Stimulated activated CD8-positive, alpha-beta memory T cell treated with anti-CD3 and anti-CD28 coated beads, Interleukin-4, amount 100 ng/mL, for 24 hours (primary cell): Measurements from ENCODE around the gene LPP.
"Not testable (repeated sequence)": the region's sequence is repeated elsewhere in the genome, so short reads cannot be mapped to it uniquely, and the experiment has no call there.

Experiments
- DNase-seq: peaks from one replicate; pipeline ENCODE4 v3.0.0-alpha.2; 2020; ENCODE audit warnings: low read depth

LPP gene, protein sequence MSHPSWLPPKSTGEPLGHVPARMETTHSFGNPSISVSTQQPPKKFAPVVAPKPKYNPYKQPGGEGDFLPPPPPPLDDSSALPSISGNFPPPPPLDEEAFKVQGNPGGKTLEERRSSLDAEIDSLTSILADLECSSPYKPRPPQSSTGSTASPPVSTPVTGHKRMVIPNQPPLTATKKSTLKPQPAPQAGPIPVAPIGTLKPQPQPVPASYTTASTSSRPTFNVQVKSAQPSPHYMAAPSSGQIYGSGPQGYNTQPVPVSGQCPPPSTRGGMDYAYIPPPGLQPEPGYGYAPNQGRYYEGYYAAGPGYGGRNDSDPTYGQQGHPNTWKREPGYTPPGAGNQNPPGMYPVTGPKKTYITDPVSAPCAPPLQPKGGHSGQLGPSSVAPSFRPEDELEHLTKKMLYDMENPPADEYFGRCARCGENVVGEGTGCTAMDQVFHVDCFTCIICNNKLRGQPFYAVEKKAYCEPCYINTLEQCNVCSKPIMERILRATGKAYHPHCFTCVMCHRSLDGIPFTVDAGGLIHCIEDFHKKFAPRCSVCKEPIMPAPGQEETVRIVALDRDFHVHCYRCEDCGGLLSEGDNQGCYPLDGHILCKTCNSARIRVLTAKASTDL

DNA sequence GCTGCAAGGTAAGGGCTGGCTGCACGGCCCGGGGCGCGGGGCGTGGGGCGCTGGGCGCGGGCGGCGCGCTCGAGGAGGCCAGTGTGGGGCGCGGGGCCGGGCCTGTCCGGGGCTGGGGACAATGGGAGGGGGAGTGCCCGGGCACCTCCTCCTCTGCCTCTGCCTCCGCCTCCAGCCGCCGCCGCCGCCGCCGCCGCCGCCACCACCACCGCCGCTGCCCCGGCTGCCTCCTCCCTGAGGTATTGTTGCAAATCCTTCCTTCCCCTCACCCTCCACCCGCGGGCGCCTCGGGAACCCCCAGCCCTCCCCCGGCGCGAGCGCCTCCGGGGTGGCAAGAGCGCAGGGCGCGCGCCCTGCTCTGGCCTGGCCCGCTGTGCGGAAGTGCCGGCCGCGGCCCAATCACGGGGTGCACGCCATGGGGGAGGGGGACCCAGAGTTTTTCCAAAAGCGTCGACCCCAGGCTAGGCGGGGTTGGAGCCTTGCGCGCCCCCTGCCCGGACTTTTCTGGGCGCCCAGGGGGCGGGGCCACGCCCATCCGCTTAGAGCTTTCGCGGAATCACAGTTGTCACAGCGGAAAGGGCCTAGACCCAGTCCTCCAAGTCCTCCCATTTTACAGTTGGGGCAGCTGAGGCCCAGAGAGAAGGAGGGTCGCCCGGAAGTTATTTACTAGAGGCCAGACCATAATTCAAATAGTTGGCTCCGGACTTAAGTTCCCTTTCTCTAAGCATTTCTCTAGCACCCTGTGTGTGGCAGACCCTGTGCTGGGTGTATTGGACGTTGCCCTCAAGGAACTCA, at the start of gene LPP:
Gene LPP (plus strand): TSS at position 144 of the 795 bp plus-strand sequence. CDS start 251,964 bp downstream, outside the sequence.
- peak; percentile 75 for DNase-seq

DNA sequence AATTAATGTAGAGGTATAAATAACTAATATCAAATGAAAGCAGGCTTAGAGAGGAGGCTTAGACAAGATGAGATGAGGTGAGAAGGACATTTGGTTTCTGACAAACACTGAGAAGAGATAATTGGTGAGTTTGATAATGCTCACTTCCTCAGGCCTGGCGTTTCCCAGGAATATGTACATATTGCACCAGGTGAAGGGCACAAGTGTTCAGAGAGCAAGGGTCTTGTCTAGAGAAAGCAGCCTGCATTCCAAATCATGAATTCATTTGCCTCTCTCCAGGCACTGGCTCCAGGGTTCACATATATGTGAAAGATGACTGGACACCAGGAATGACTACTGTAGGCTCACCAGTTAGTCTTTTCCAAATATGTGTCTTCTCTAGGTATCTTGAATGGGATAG, 48.0 kb upstream of the LPP start:
- no peak for DNase-seq

DNA sequence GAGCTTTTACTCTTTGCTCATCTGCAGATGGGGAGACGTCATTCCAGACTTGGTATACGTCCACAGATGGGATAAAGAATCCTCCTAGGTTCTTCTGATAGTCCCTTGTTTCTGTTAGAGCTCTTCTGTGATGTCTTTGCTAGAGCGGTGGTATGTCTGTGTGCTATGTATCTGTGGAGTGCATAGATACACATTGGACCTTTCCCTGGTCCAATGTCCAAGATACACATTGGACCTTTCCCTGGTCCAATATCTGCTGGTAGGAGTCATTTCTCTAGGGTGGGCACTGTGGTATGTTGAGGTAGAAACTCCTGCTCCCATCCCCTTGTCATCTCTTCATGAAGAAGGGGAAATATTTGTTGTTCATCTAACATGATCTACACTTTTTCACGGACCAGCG, 47.5 kb upstream of the LPP start:
- no peak for DNase-seq

DNA sequence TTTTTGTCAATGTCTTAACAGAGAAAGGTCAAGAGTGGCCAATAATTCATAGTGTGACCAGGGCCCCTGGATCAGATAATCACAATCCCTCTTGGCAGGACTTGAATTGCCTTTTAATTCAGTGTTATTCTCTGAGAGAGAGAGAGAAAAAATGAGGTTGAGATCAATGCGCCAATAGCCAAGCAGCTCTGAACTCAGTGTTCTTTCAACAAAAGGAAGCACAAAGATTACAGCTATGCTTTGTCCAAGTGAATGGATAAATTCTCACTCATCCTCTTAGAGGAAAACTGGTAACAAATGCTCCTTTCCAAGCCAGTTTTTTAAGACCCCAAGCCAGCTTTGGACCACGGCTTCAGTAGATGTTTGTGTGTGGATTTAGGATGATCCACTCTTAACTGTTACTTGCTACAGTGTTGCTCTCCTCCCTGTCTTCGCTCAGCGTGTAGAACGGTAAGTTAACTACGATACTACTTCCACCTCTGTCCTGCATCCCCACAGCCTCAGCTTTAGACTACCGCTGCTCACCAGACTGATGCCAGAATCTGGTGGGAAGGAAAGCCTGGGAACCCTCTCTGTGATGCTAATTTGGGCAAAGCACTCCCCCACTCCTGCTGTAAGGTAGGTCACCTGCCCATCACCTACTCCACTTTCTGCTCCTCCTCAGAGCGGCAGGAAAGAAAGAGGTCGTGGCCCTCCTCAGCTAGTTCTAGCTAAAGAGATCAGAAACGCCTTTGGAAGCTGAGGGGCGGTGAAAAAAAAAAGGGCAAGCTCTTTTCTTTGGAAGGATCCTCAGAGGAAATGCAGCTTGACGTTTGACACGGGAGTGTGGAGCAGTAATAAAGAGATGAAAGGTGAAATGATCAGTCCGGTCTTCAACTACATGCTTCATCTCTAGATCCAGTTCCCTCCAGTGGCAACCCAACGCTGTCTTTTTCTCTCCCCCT, 46.8 kb upstream of the LPP start:
- no peak for DNase-seq

DNA sequence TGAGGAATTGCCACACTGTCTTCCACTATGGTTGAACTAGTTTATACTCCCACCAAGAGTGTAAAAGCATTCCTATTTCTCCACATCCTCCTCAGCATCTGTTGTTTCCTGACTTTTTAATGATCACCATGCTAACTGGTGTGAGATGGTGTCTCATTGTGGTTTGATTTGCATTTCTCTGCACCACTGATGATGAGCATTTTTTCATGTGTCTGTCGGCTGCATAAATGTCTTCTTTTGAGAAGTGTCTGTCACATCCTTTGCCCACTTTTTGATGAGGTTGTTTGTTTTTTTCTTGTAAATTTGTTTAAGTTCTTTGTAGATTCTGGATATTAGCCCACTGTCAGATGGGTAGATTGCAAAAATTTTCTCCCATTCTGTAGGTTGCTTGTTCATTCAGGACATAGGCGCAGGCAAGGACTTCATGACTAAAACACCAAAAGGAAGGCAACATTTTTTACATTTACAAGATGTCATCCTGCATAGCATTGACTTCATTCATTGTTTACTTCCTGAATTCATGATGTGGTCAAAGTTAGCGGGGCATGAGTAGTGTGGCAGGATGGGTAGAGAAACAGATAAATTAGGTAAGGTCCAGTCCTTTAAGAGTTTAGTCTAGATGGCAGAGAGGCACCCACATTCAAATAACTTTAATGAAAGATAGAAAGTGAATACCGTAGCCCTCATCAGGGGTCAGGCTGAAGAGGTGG, 45.1 kb upstream of the LPP start:
- DNase-seq, result no peak

DNA sequence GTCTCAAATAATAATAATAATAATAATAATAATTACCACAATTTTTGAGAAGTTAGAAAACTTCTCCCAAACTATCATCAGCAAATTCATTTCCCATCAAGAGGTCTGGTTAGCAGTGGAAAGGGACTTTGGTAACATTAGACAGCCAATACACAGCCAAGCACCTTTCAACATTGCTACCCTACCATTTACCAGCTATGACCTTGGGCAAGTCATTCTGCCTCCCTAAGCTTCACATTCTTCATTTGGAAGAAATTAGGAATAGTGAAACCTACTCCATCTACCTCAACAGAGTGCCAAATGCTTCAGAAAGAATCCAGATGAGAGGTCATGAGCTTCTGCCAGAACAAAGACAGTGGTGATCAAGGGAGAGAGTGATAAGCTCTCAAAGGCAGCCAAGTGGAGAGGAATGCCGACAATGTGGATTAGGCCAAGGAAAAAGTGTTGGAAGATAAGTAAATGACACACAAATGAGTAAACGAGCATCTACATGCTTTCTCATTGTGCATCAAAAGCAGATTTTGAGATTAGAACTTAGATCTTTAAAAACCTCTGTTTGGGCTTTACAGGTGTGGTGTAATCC, 42.9 kb upstream of the LPP start:
- no peak for DNase-seq

DNA sequence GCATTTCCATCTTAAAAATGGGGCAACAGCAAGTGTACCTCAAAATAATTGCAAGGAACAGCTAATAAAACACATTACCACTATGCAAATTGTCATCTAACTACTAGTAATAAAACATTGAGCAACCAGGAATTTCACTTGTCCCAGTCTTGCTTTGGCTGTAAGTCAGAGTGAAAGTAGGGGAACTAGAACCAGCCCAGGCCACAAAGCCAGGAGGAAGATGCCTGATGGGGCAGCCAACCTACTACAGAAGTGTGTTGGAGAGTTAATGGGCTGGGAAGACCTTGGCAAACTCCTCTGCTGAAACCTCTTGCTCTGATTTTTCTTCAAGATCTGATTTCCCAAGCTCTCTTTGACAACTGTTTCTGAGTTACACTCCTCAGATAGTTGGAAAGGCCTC, 40.2 kb upstream of the LPP start:
- DNase-seq, result no peak

DNA sequence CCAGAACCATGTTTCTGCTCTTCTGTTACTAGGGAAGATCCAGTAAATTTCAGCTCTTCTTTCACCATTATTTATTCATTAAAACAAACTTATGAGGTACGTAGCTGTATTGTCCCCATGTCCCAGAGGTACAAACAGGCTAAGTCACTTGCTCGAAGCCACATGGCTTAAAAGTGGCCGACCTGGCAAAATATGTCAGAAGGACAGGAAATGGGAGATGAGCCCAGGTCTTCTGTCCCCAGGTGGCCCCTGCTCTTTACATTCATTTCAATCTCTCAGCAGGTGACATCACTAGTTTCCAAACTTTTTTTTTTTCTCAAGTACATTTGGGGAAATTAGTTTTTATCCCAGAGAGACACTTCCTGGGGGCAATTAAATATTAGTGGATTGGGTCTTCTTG, 34.1 kb upstream of the LPP start:
- no peak for DNase-seq

DNA sequence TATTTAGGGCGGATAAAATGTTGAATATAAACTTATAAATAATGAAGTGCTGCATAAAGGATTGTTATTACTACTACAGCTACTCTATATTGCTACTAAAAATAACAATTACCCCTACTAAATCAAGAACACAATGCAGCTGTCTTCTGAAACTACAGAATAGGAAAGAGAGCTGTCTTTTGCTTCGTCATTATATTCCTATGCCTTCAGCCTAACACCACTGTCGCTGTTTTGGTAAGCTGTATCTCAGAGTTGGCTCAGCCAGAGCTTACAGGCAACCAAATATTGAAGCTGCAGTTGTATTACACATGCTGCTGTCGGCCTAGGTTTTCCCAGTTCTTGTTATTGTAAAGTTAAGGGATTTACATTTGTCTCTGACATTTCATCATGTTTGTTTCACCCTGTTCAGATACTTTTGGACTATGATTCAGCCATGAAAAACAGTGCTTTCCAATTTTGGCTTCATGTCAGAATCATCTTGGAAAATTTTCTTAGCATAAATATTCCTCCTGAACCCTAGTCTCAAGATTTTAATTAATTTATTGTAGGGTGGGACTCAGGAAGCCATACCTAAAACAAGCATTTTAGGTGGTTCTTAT, 31.3 kb upstream of the LPP start:
- no peak for DNase-seq

DNA sequence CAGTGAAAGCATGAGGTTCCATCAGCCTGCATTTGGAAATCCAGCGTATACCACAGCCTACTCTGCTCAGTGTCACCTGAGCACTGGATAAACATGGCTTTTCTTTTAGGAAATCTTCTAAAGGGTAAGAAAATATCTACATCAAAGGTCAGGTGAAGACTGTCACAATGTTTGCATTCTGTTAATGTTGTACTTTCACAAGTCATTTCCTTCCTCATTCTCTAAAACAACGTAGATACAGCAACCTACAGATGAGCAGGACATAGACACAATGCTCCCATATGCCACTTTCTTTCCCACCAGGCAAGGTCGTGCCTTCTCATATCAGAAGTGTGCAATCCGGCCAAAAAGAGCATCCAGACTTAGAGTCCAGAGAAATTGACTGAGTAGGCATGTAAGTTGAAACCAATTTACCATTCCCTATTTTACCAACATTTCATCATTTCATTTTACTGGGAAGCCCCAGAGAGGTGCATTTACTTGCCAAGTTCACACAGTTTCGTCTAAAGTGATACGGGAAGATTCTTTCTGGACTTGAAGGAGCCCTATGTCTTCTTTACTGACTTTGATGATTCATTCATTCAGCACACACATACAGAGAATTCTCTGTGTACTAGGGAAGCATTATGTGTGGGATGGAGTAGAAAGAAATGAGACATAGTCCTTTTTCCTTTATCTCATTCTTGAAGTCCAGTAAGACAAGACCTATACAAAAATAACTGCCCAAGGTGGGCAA, 30.6 kb upstream of the LPP start:
- no peak for DNase-seq

DNA sequence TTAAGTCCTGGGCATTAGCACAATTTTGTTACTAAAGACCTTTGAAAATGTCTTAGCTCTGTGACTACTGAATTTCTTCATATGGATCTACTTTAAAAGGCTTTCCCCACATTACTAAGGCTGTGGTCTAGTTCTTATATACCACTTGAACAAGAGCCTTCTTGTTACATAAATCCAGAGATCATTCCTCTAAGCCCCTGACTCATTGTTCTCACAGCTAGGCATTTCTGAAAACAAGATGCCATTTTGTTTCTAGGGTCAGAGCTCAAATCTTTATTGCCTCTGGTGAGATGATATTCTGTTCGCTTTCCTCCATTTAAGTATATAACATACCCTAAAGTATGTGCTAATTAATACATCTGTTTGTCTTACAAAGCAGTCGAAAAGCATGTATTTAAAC, 29.8 kb upstream of the LPP start:
- no peak for DNase-seq

DNA sequence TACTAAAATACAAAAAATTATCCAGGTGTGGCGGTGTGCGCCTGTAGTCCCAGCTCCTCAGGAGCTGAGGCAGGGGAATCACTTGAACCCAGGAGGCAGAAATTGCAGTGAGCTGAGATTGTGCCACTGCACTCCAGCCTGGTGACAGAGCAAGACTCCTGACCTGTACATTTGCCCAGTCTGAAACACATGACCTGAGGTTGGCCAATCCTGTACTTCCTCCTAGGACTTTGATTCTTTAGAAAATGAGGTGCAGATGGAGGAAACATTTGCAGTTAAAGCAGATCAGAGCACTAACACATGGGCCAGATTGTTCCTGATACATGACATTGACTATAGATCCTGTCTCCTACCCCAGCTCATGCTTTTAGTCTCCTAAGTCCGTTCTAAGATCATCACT, 28.9 kb upstream of the LPP start:
- no peak for DNase-seq

DNA sequence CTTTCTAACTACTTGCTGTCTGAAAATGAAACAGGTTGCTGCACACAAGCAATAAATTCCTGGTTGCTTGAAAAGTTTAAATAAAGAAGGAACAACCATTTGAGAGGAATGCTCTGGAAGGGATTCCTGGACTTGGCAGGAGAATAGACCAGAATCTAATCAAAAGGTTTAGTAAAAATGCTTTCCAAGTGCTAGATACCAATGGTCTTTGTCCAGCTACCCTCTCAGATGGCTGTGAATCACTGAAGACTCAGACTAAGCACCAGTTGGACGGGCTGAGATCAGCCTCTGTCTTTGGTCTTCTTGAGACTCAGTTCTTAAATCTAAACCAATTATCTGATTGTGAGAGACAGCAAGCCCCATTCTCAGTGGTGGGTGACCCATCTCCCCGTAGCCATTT, 27.7 kb upstream of the LPP start:
- DNase-seq, result no peak

DNA sequence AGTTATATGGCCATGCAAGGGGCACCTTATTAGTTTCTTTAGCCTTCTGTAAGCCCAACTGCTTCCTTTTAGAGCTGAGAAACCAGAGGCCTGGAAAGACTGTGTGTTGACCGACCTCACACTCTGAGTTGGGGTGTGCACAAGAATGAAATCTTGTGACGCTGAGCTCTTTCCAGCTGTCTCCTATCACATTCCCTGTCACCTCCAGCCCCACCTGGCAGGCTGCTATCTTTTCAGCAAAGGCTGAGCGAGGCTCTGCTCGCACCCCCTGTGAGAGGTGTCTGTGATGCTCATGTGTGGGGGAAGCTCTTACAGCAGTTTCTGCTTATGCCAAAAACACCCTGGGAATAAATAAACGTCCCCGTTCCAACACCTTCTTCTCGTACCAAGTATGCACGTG, 27.0 kb upstream of the LPP start:
- DNase-seq, result no peak

DNA sequence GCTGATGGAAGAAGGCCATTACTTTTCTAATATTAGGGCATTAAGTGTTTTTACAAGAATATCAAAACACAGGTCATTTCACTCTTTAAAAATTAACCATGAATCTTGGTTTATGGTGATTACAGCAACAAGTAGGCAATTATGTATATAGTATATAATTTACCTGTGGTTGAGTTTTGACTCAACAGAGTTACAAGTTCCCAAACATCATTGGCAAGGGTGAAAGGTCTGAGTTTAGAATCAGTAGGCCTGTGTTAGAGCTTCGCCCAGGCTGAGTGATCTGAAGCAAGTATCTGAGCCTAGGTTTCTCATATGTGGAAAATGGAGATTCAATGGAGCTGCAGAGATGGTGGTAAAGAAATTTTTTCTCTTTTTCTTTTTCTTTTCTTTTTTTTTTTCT, 25.1 kb upstream of the LPP start:
- DNase-seq, result no peak

DNA sequence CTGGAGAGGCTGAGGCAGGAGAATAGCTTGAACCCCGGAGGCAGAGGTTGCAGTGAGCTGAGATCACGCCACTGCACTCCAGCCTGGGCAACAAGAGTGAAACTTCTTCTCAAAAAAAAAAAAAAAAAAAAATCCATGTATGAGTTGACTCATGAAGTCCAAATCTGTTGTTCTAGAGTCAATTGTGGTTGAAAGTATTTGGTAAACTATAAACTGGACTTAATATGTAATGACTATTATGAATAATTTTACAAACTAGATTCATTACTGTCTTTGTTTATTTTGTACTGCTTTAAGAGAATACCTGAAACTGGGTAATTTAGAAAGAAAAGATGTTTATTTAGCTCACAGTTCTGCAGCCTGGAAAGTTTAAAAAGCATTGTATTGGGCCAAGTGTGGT, 22.9 kb upstream of the LPP start:
- DNase-seq, result not testable (repeated sequence)

DNA sequence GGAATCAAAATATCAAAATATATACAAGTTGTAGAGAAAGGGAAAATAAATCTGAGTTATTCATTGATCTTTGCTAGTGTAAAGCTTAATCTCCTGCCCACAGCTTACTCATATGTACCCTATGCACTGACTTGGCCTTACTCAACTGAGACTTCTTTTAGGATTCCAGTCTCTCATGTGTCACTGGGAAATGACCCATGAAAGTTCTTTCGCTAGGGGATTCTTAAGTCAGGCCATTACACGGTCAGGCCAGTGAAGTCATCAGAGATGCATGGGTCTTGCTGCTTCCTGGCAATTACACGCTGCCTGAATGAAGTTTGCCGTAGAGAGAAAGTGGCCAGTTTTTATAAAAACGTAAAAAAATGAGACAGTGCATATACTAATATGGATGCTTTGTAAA, 20.7 kb upstream of the LPP start:
- no peak for DNase-seq

DNA sequence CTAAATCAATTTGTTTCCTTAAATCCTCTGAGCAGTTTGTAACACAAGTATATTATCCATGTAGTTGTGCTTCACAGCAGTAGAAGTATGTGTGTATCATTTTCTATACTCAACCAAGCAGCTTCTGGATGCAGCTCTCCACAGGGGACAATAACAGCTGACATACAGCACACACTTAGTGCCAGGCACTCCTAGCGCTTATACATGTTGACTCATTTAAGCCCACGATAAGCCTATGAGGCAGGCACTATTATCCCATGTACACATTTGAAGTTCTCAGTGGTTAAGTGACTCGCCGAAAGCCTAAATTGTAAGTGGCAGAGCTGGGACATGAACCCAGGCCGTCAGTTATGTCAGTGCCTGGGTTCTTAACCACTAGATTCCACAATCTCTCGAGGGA, 20.3 kb upstream of the LPP start:
- DNase-seq, result no peak

DNA sequence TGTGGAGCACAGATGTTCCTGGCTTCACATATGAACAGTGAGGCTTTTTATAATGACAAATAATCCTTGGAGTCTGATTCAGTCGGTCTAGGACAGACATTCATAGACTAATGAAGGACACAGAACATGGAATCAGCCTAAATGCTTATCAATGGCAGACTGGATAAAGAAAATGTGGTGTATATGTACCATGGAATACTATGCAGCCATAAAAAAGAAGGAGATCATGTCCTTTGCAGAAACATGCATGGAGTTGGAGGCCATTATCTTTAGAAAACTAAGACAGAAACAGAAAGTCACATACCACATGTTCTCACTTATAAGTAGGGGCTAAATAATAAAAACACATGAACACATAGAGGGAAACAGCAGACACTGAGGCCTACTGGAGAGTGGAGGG, 19.9 kb upstream of the LPP start:
- DNase-seq, result no peak

DNA sequence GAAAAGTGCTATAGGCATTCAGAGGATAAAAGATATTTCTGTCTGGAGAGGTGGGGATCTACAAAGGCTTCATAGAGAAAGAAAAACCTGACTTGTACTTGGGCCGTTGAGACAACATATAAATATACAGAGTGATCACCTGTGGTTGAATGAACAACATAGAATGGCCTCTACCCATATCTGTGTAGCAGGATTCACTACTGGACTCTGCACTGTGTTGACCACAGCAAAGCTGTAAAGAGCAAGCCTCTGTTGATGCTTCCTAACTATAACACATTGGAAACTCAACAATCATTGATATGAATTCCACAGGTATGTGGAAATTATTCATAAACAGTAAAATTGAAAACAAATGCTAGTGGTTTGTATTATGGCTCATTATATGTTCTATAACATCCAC, 19.1 kb upstream of the LPP start:
- DNase-seq, result no peak
